ENCODE measurements around the gene C17orf113. TPM values are rescaled to one million over a fixed set of nuclear protein-coding genes. Genes with fewer than 3 reads are reported as not detected.

Gene C17orf113
- total and polyA plus RNA-seq, 4 donors, result 0.12 to 0.17 (median 0.14) TPM; not detected in 1

GRCh38 chr17:42058063-42058462 lies 7.7 kb upstream of the C17orf113 start:
- DNase-seq (ENCODE audit: low spot score), result no peak
- 82% methylated on average over 7 of the region's 7 CpGs for WGBS
- no peaks in the 10 kb centered on the region for H3K4me1 ChIP-seq (ENCODE audit: control insufficient read depth in 4 of 4, insufficient read depth in 4 of 4, low read length in 3 of 4)
- H3K27ac ChIP-seq (ENCODE audit: low read depth in 1 of 2, low read length in 2 of 2), result no peak overlapping the region
- TF ChIP-seq FOXA1 (IDR thresholded peaks at IDR 0.05) (no peak), RXRA (IDR thresholded peaks at IDR 0.05) (no peak), MAX (IDR thresholded peaks at IDR 0.05) (no peak), EGR1 (IDR thresholded peaks at IDR 0.05; ENCODE audit: low read depth in 2 of 2) (no peak), TAF1 (conservative IDR thresholded peaks at IDR 0.05) (no peak), ATF3 (IDR thresholded peaks at IDR 0.05) (no peak), CTCF (IDR thresholded peaks at IDR 0.05; ENCODE audit: low read depth, low read length, missing input control) (no peak), RAD21 (IDR thresholded peaks at IDR 0.05) (no peak), NR2F2 (IDR thresholded peaks at IDR 0.05) (no peak), GABPA (IDR thresholded peaks at IDR 0.05 in 1 of 2, conservative IDR thresholded peaks at IDR 0.05 in 1 of 2) (no peak), ZBTB33 (IDR thresholded peaks at IDR 0.05) (no peak), SP1 (IDR thresholded peaks at IDR 0.05) (no peak), YY1 (IDR thresholded peaks at IDR 0.05) (no peak), HNF4G (IDR thresholded peaks at IDR 0.05) (no peak), FOXA2 (IDR thresholded peaks at IDR 0.05) (no peak), HNF4A (conservative IDR thresholded peaks at IDR 0.05) (no peak), JUND (IDR thresholded peaks at IDR 0.05) (no peak)
- no peaks in the 10 kb centered on the region for H3K36me3 ChIP-seq (ENCODE audit: control insufficient read depth in 4 of 4, insufficient read depth in 3 of 4, low read depth in 1 of 4, low read length in 3 of 4)
- H3K4me3 ChIP-seq (ENCODE audit: low read depth in 1 of 3, low read length in 3 of 3), result no peak overlapping the region
- no peaks in the 10 kb centered on the region for H3K9me3 ChIP-seq (ENCODE audit: control insufficient read depth in 4 of 4, low read length in 3 of 4)
- no peak overlapping the region for H3K9ac ChIP-seq (ENCODE audit: low read depth in 1 of 2, low read length in 2 of 2)
- no peaks in the 10 kb centered on the region for H3K27me3 ChIP-seq (ENCODE audit: control insufficient read depth in 4 of 4, insufficient read depth in 4 of 4, low read length in 3 of 4)

GRCh38 chr17:42056635-42057034 lies 6.2 kb upstream of the C17orf113 start:
- no peaks in the 10 kb centered on the region for H3K27me3 ChIP-seq (ENCODE audit: control insufficient read depth in 4 of 4, insufficient read depth in 4 of 4, low read length in 3 of 4)
- WGBS, result 83% methylated on average over 3 of the region's 3 CpGs
- H3K9me3 ChIP-seq (ENCODE audit: control insufficient read depth in 4 of 4, low read length in 3 of 4), result no peaks in the 10 kb centered on the region
- H3K9ac ChIP-seq (ENCODE audit: low read depth in 1 of 2, low read length in 2 of 2), result no peak overlapping the region
- H3K4me3 ChIP-seq (ENCODE audit: low read depth in 1 of 3, low read length in 3 of 3), result no peak overlapping the region
- no peaks in the 10 kb centered on the region for H3K36me3 ChIP-seq (ENCODE audit: control insufficient read depth in 4 of 4, insufficient read depth in 3 of 4, low read depth in 1 of 4, low read length in 3 of 4)
- no peaks in the 10 kb centered on the region for H3K4me1 ChIP-seq (ENCODE audit: control insufficient read depth in 4 of 4, insufficient read depth in 4 of 4, low read length in 3 of 4)
- no peak overlapping the region for H3K27ac ChIP-seq (ENCODE audit: low read depth in 1 of 2, low read length in 2 of 2)
- TF ChIP-seq ZBTB33 (IDR thresholded peaks at IDR 0.05) (no peak), HNF4G (IDR thresholded peaks at IDR 0.05) (no peak), CTCF (IDR thresholded peaks at IDR 0.05; ENCODE audit: low read depth, low read length, missing input control) (no peak), HNF4A (conservative IDR thresholded peaks at IDR 0.05) (no peak), GABPA (IDR thresholded peaks at IDR 0.05 in 1 of 2, conservative IDR thresholded peaks at IDR 0.05 in 1 of 2) (no peak), RAD21 (IDR thresholded peaks at IDR 0.05) (no peak), SP1 (IDR thresholded peaks at IDR 0.05) (no peak), ATF3 (IDR thresholded peaks at IDR 0.05) (no peak), REST (IDR thresholded peaks at IDR 0.05) (no peak), RXRA (IDR thresholded peaks at IDR 0.05) (no peak), NR2F2 (IDR thresholded peaks at IDR 0.05) (no peak), MAX (IDR thresholded peaks at IDR 0.05) (no peak), FOXA2 (IDR thresholded peaks at IDR 0.05) (no peak), JUND (IDR thresholded peaks at IDR 0.05) (no peak), YY1 (IDR thresholded peaks at IDR 0.05) (no peak), EGR1 (IDR thresholded peaks at IDR 0.05; ENCODE audit: low read depth in 2 of 2) (no peak), FOXA1 (IDR thresholded peaks at IDR 0.05) (no peak)
- DNase-seq (ENCODE audit: low spot score), result no peak

Measured in liver (tissue), 9 donors.